HG02840 (cell line): Measurements from ENCODE around the gene SDC3.
"Not testable (repeated sequence)": the region's sequence is repeated elsewhere in the genome, so short reads cannot be mapped to it uniquely, and the experiment has no call there.

ENCODE experiments used
- ATAC-seq: cut with Tn5 transposase; IDR thresholded peaks from one replicate; pipeline ENCODE4 v1.9.1; 2021; ENCODE audit warnings: mild to moderate bottlenecking, moderate library complexity, moderate number of reproducible peaks; ENCODE audit not compliant: unreplicated experiment, low FRiP score

SDC3 gene

GRCh38 chr1:30879126-30879786, 29.3 kb downstream of the SDC3 start:
- ATAC-seq = no peak

DNA sequence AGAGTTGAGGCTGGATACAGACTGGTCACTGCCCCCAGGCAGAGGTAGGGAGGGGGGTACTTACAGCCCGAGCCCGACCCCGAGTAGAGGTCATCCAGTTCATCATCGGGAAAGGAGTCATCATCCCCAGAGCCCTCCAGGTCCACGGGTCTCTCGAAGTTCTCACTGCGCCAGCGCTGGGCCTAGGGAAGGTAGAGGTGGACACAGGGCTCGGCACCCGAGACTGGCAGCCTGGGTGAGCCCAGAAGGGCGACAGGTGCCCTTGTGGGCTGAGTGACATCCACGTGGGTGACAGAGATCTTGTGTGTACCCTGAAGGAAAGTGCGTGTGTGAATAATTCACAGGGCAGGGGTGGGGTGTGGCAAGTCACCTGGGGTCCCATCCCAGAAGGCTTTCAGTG, 30.0 kb downstream of the SDC3 start:
- ATAC-seq = no peak

- no peak for ATAC-seq
Observed at GRCh38 chr1:30878016-30878415, 30.5 kb downstream of the SDC3 start.

- ATAC-seq = no peak
Observed at GRCh38 chr1:30877205-30877912, 31.2 kb downstream of the SDC3 start.

DNA sequence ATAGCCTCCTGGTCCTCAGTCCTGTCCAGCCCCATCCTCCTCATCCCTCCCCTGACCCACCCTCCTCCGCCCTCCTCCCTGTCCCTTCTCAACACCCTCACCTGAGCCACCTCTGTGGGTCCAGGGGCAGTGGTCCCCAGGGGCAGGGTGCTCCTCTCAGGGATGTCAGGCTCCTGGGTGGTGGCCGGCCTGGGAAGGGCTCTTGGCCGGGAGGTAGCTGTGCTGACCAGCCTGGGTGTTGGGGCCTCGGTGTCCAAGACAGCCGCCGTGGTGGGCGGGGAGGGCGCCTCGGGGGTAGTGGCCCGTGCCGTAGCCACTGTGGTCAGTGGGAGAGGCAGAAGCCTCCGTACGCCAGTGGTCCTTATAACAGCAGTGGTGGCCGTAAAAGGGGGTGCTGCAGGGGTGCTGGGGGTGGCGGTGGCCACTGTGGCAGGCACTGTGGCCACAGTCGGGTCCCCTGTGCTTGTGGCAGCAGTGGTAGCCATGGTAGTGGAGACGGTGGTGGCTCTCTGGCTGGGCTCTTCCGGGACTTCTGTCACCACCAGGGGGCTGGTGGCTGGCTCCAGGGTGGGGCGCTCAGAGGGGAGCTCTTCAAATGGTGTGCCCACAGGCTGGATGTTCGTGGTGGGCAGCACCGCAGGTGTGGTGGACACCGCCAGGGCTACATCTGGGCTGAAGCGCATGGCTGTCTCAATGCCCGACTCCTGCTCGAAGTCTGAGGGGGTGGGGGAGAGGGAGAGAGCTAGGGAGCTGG, 31.9 kb downstream of the SDC3 start:
- ATAC-seq = no peak

DNA sequence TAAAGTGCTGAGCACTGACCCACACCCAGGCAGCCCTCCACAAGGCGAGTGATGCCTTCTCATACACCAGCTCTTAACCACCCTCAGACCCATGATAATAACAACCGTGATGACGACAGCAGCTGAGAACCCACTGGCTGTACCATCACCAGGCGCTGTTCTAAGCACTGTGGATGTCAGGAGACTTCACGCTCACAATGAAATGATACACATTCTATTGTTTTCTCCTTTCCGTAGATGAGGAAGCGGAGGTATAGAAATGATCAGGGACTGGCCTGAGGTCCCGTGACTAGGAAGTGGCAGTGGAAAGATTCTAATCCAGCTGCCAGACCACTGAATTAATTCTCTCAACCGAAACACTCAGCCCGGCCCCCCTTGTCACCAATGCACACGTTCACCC, 32.6 kb downstream of the SDC3 start:
- no peak for ATAC-seq

DNA sequence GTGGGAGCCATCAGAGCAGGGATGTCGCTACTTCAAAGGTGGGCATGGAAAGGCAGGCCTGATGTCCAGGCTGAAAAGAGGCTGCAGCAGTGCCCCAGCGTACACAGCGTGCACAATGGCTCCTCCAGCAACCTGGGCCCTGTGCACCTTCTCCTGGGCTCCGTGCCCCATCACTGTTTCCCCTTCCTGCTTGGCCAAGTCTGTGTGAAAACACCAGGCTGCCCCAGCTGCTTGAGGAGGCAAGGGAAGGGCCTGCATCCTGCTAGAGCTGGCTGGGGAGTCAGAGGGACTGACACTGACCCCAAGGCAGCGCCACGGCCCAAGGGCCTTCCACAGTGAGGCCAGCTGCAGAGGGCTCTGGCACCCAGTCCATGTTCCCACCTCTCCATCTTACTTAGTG, 33.4 kb downstream of the SDC3 start:
- no peak for ATAC-seq

- no peak for ATAC-seq
Observed at GRCh38 chr1:30874176-30874575, 34.4 kb downstream of the SDC3 start.

- no peak for ATAC-seq
Observed at GRCh38 chr1:30872948-30873263, 35.7 kb downstream of the SDC3 start.

GRCh38 chr1:30872033-30872947, 36.3 kb downstream of the SDC3 start:
- no peak for ATAC-seq

DNA sequence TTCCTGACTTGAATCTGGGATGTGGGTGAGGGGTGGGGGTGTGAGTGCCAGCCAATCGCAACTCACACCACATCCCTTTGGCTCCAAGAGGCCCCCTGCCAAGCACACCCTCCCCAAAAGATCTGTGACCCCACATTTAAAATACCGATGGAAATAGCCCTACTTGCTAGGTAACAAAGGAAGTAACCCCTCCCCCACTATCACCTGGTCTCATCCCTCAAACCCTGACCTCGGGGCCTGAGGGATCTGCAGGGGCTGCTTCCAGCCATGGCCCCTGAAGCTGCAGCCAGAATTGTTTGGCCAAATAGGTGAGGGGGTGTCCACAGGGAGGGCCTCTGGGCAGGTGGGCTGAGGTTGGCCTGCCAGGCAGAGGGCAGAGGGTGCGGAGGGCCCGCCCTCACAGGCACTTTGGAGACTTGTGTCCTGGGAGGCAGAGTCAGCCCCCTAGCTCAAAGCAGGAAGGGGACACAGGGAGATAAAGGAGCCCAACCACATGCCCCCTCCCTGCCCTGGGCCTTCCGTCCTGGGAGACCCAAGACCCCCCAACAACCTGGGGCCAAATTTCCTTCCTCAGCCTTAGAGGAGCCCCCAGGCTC, 37.2 kb downstream of the SDC3 start:
- no peak for ATAC-seq

- no peak for ATAC-seq
Observed at GRCh38 chr1:30870656-30871055, 37.9 kb downstream of the SDC3 start.

DNA sequence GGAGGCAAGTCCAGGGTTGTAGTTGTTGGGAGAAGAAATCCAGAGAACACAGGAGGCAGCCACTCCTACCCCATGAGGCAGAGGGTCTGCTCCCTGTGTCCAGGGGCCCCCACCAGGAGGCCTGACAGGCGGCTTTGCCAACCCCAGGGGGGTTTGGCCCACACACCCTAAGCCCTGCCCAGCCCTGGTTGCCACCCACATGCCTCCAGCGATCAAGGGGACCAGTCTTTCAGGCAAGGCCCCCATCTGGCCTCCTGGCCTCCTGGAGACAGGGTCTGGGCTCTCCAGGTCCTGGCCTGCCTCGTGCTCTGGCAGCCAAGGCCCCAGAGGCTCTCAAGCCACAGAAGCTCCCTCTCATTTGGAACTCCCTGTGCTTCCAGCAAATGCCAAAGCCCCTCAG, 38.5 kb downstream of the SDC3 start:
- ATAC-seq = no peak

DNA sequence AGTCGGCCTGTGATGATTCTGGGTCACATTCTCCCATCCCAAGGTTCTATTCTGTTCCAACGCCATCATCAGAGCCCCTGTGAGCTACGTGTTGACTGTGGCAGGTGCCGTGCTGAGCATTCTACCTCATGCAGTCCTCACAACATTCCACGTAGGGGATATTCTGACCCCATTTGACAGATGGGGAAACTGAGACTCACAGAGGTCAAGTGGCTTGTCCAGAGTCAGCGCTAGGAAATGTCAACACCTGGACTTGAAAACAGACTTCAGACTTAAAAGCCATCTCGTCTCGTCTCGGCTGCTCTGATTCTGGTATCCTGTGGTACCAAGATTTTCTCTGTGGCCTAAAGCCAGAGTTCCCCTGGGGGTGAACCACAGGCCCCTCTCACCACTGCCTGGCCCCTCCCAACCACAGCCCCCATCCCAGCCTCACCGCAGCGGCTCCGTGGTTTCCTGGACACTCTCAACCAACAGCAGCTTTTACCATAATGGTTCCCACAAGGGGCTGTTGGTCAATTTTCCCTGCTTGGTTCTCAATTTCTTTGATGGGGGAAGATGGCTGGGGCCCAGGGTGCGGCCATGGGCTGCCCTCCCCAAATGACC, 39.6 kb downstream of the SDC3 start:
- no peak for ATAC-seq

- ATAC-seq = not testable (repeated sequence)
Observed at GRCh38 chr1:30868057-30868456, 40.5 kb downstream of the SDC3 start.

- no peak for ATAC-seq
Observed at GRCh38 chr1:30867537-30867936, 41.0 kb downstream of the SDC3 start.

DNA sequence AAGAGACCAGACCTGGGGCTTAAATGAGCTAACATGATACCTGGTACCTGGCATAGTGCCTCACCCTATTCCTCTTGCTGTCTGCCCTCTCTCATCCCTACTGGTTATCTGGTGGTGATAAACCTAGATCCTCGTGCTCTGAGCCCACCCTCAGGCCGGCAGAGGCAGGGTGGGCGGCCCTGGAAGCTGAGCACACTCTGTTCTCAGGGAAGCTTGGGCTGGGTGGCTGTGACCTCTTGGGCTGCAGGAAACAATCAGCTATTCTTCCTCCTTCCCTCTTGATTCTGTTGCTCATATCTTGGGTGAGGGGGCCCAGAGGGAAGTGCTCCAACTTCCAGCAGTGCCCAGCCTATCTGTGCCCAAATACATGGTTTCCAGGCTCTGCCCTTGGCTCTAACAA, 42.0 kb downstream of the SDC3 start:
- ATAC-seq = no peak

DNA sequence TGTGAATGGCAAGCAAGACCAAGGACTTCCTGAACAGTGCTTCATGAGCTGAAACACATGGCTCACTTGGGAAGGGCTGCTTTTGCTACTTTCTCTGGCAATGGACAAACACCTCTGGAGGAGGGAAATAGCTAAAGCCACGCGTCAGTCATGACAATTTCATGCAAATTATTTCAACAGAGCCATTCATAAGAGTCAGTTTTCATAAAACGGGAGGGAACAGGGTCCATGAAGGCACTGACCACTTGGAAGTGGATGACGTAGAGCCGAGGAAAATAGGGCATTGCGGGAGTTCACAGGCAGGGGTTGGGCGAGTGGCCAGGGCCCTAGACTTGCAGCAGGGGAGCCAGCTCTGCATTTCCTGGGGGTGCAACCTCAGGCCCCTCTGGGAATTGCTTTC, 43.9 kb downstream of the SDC3 start:
- ATAC-seq = no peak

DNA sequence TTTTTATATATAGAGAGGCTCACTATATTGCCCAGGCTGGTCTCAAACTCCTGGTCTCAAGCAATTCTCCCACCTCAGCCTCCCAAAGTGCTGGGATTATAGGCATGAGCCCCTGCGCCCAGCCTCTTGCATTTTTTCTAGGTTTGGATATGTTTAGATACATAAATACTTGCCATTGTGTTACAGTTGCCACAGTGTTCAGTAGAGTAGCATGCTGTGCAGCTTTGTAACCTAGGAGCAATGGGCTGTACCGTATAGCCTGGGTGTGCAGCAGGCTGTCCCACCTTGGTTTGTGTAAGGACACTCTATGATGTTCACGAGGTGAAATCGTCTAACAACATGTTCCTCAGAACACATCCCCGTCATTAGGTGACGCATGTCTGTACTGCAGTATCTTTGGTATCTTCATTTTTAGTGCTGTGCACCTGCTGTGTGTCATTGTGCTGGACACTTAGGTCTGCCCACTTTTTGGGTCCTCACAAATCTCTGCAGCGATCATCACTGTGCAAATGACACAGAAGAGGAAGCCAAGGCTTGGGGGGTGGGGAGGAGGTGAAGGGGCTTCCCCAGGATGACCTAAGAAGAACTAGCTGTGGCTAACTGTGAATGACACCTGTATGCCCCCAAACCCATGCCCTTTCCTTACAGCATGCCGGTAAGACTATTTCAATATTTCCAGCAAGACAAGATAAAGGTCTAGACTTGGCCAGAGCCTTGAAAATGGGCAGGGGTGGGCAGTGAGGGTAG, 44.5 kb downstream of the SDC3 start:
- no peak for ATAC-seq
